Pancreas (tissue), 10 donors: ENCODE data around the gene IFNL2. TPM values are rescaled to one million over a fixed set of nuclear protein-coding genes. Genes with fewer than 3 reads are reported as not detected.

ENCODE experiments used
- ATAC-seq, 4 donors: fragments of 200-7000 bp; cut with Tn5 transposase; one replicate each; pipeline versions ENCODE4 v1.8.0 to v1.9.1; 2020; ENCODE audit warnings: mild to moderate bottlenecking in 4 of 4, moderate library complexity in 4 of 4
- DNase-seq, 6 donors: peaks; one replicate each; pipeline ENCODE4 v3.0.0-alpha.2; 2020
- FAIRE-seq: peaks from 2 replicates; lab custom pipeline; 2012; peaks lifted over from hg19 to GRCh38; lab: Jason Lieb, UNC
- H3K27ac ChIP-seq, 4 donors: fragments of 200-600 bp; sonication (generic); 1 replicate in 3 of 4; 2 replicates in 1 of 4; pipeline versions ENCODE4 v1.5.0 to v1.8.0; 2020
- H3K27me3 ChIP-seq, 4 donors: fragments of 200-600 bp; one replicate each; pipeline ENCODE4 v1.8.0; 2021
- H3K36me3 ChIP-seq, 3 donors: fragments of 200-600 bp; sonication (generic) in 1 of 3; one replicate each; pipeline versions ENCODE4 v1.5.0 to v1.8.0; 2020 to 2021
- H3K4me1 ChIP-seq, 3 donors: fragments of 200-600 bp; one replicate each; pipeline ENCODE4 v1.8.0; 2021
- H3K4me3 ChIP-seq, 4 donors: fragments of 200-600 bp; sonication (generic) in 2 of 4; one replicate each; pipeline versions ENCODE4 v1.5.0 to v1.8.0; 2020 to 2021
- H3K9me3 ChIP-seq, 4 donors: fragments of 200-600 bp; one replicate each; pipeline ENCODE4 v1.8.0; 2021
- WGBS, 2 donors: extraction: QIAGEN DNeasy Blood & Tissue Kit; methylation state at CpG; one replicate each; pipeline ENCODE4 v1.1.7; 2013; 5-methylcytosine and 5-hydroxymethylcytosine counted together
- intact Hi-C, 3 donors: fragments of 100-400 bp; cut with DNase I; formaldehyde crosslinking; loops; one replicate each; pipeline versions ENCODE4 v1.11.1 to v1.14.2; 2022
- polyA plus RNA-seq, 2 donors: library from polyadenylated mRNA; stranded (reverse); fragments of 200-250 nt; gene quantifications; one replicate each; pipeline ENCODE4 v1.2.3, GENCODE V29; 2013
- total RNA-seq, 6 donors: library from RNA; stranded (reverse); fragmentation: NEBNext Ultra II Directional in 4 of 6; extraction: Animal tissue kit (Norgen Biotek cat#: 25700) in 4 of 6; gene quantifications; one replicate each; pipeline versions ENCODE4 v1.2.1 to v1.2.4, GENCODE V29; 2021 to 2023
- TF ChIP-seq, protein P1 (sequence below), 4 donors: fragments of 200-600 bp; sonication (generic) in 3 of 4; IDR thresholded peaks; one replicate each; pipeline versions ENCODE4 v1.5.0 to v1.8.0; 2021; ENCODE audit warnings: antibody characterized with exemption in 4 of 4
- donor health status: healthy with polysubstance abuse.
- donor health status: DM: no; HTN: no; CAD: no; lungs with moderate emphysema.
- donor health status: DM: no; HTN: no; CAD: no.
- donor health status: control.
- donor health status: control.
- donor health status: Bipolar disorder and iron deficiency.
- donor health status: DM: yes; HTN: yes; CAD: no.
- donor health status: DM: no; HTN: no; CAD: no.
- donor health status: DM: no; HTN: no; CAD: no.
- donor health status: DM: yes; HTN: yes; CAD: no.

Gene IFNL2
- total and polyA plus RNA-seq, 8 donors = not detected

DNA sequence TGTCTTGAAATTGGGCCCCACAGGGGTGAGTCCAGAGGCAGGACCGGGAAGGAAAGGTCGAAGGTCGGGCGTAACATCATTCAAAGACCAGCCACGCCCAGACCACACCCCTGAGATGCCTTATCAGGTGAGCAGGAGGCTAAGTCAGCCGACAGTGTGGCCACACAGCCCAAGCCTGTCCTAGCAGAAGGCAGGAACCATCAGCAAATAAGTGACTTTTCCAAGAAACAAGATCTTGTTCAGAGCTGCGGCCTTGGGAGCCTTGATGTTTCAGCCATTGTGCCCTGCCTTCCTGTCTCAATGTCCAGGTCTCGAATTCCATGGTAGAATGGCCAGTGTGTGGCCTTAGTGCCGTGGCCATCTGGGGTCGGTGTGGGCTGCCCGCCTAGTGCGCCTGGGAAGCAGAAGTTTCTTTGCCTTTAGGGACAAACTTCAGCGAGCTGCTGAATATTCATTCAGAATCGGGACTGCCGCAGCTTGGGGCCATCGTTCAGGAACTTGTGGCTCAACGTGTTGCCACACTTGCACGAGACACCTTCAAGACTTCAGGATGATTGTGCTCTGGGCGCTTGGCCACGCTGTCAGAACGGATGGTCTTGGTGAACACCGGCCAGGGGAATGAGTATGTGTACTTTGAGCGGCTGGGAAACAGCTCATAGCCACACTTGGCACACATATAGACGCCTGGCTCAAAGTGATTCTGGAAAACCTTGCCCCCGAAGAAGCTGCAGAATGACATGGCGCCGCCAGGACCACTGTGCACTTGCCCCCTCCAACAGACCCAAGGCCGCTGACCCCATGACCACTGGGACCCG is 13.5 kb upstream of the IFNL2 start:
- no peaks in the 10 kb centered on the region for H3K9me3 ChIP-seq
- ATAC-seq (no peak), FAIRE-seq (no peak), DNase-seq (no peak)
- H3K4me1 ChIP-seq = no peaks in the 10 kb centered on the region
- H3K4me3 ChIP-seq = no peak overlapping the region
- H3K27ac ChIP-seq = no peak overlapping the region
- H3K27me3 ChIP-seq = no peaks in the 10 kb centered on the region
- TF ChIP-seq, protein P1, sequence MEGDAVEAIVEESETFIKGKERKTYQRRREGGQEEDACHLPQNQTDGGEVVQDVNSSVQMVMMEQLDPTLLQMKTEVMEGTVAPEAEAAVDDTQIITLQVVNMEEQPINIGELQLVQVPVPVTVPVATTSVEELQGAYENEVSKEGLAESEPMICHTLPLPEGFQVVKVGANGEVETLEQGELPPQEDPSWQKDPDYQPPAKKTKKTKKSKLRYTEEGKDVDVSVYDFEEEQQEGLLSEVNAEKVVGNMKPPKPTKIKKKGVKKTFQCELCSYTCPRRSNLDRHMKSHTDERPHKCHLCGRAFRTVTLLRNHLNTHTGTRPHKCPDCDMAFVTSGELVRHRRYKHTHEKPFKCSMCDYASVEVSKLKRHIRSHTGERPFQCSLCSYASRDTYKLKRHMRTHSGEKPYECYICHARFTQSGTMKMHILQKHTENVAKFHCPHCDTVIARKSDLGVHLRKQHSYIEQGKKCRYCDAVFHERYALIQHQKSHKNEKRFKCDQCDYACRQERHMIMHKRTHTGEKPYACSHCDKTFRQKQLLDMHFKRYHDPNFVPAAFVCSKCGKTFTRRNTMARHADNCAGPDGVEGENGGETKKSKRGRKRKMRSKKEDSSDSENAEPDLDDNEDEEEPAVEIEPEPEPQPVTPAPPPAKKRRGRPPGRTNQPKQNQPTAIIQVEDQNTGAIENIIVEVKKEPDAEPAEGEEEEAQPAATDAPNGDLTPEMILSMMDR (IDR thresholded peaks at IDR 0.05) = no peak
- 85 to 86% methylated on average over 29 of the region's 29 CpGs for WGBS, 2 donors
- no peaks in the 10 kb centered on the region for H3K36me3 ChIP-seq
- intact Hi-C loops = no loop called here

DNA sequence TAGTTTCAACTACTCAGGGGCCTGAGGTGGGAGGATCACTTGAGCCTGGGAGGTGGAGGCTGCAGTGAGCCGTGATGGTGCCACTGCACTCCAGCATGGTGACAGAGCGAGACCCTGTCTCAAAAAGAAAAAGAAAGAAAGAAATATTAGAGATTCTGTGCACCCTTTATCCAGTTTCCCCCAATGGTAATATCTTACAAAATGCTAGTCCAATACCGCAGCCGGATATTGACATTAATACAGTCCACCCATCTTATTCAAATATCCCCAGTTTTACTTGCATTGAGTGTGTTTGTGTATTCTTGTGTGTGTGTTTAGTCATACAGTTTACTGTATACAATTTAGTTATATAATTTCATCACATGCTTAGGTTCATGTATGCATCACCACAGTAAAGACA is 11.0 kb upstream of the IFNL2 start:
- TF ChIP-seq, protein P1 (IDR thresholded peaks at IDR 0.05) = no peak
- Histone ChIP-seq H3K9me3 (no peaks in the 10 kb centered on the region), H3K36me3 (no peaks in the 10 kb centered on the region), H3K27me3 (no peaks in the 10 kb centered on the region), H3K4me3 (no peak overlapping the region), H3K4me1 (no peaks in the 10 kb centered on the region), H3K27ac (no peak overlapping the region)
- ATAC-seq = no peak
- intact Hi-C loops = no loop called here
- DNase-seq = no peak
- 95 to 97% methylated on average over 4 of the region's 4 CpGs for WGBS, 2 donors
- FAIRE-seq = no peak

- H3K27me3 ChIP-seq = no peaks in the 10 kb centered on the region
- no peaks in the 10 kb centered on the region for H3K9me3 ChIP-seq
- no peak for ATAC-seq
- peaks cover 0 to 8% (median 0%) of the 10 kb centered on the region in 3 donors for H3K4me1 ChIP-seq
- no peak overlapping the region for H3K27ac ChIP-seq
- no peaks in the 10 kb centered on the region for H3K36me3 ChIP-seq
- TF ChIP-seq, protein P1 (IDR thresholded peaks at IDR 0.05) = no peak
- WGBS, 2 donors = 67 to 84% methylated on average over 3 of the region's 3 CpGs
- no peak overlapping the region for H3K4me3 ChIP-seq
- intact Hi-C loops = no loop called here
- no peak for DNase-seq
- FAIRE-seq = no peak
These were observed 6.5 kb upstream of the IFNL2 start for GRCh38 chr19:39261704-39262103.

DNA sequence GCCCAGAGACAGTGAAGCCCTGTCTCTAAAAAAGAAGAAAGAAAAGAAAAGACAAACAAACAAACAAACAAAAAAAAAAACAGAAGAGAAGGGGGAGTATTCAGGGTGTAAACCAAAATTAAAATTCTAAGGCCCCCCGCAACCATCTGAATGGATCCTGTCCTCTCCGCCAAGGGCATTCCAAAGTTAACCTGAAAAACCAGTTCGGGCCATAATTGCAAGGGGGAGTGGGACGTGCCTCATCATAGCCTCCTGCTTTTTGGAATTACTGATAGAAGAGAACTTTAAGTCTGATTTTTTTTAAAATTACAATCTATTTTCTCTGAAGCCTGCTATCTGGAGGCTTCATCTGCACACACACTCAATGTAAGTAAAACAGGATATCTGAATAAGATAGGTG is 5.7 kb upstream of the IFNL2 start:
- 81 to 83% methylated on average over 4 of the region's 4 CpGs for WGBS, 2 donors
- no peaks in the 10 kb centered on the region for H3K9me3 ChIP-seq
- FAIRE-seq = no peak
- no peak for ATAC-seq
- intact Hi-C loops = no loop called here
- no peak for DNase-seq
- no peaks in the 10 kb centered on the region for H3K36me3 ChIP-seq
- no peak overlapping the region for H3K4me3 ChIP-seq
- no peaks in the 10 kb centered on the region for H3K27me3 ChIP-seq
- TF ChIP-seq, protein P1 (IDR thresholded peaks at IDR 0.05) = no peak
- peaks cover 0 to 8% (median 0%) of the 10 kb centered on the region in 3 donors for H3K4me1 ChIP-seq
- no peak overlapping the region for H3K27ac ChIP-seq

GRCh38 chr19:39263912-39264305 is 4.3 kb upstream of the IFNL2 start:
- peak in 4 of 6 donors; percentile 12 to 68 (median 43) for DNase-seq
- intact Hi-C loops = no loop called here
- ATAC-seq = peak; percentile 29 to 72 (median 59)
- TF ChIP-seq, protein P1 (IDR thresholded peaks at IDR 0.05) = no peak
- H3K9me3 ChIP-seq = no peaks in the 10 kb centered on the region
- no peaks in the 10 kb centered on the region for H3K36me3 ChIP-seq
- no peak overlapping the region for H3K27ac ChIP-seq
- no peak for FAIRE-seq
- no peaks in the 10 kb centered on the region for H3K27me3 ChIP-seq
- H3K4me1 ChIP-seq = peaks cover 0 to 8% (median 0%) of the 10 kb centered on the region in 3 donors
- 14% methylated on average over 15 to 17 of the region's 17 CpGs for WGBS, 2 donors
- no peak overlapping the region for H3K4me3 ChIP-seq
